Measurements from ENCODE around the gene ZC3H15. TPM values are rescaled to one million over a fixed set of nuclear protein-coding genes. Genes with fewer than 3 reads are reported as not detected.

The ZC3H15 gene
- total and polyA plus RNA-seq, 2 of the 8 experiments (the other 6 are each of a cell fraction or from before 2014, with no cell fraction given), result 32.0 to 80.8 TPM

DNA sequence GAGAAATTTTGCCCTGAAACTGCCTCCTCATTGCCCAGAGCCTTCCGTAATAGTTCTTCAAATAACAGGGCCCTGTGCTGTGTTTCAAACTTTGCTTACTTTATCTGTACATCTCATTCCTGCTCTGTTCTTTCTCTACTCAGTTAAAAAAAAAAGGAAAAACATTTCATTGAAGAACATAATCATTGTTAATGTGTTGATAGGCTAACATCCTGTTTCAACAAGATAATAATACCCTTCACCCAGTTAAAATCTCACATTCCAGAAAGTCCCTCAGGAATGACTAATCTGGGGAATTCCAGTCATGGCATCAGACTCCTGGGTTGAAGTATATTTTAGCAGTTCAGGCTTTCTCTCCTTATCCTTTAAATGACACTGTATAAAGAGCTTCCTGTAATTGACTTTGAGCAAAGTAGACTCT lies 58.2 kb downstream of the ZC3H15 start:
- DNase-seq (ENCODE audit: low read depth in 1 of 2, low spot score in 2 of 2) (no peak), FAIRE-seq (peak; percentile 70)
- WGBS, 2 experiments (ENCODE audit: extremely low coverage in 1 of 2, insufficient coverage in 1 of 2, insufficient read length in 1 of 2, insufficient replicate concordance in 2 of 2, low coverage in 1 of 2, low lambda C conversion rate in 2 of 2, missing lambda C conversion rate in 1 of 2), result 71% methylated on average over 1 of the region's 1 CpG; no CpG with 5 or more reads in 1 of the 2 experiments

More for the DNA sequence above, 58.2 kb downstream of the ZC3H15 start:
- Histone ChIP-seq H2BK5ac (ENCODE audit: low read depth, low read length) (no peak overlapping the region), H4K5ac (ENCODE audit: insufficient read length, low read depth, low read length) (no peak overlapping the region), H3K36me3 (ENCODE audit: control insufficient read depth in 2 of 4, insufficient read depth in 4 of 4, low read length in 3 of 4) (no peaks in the 10 kb centered on the region), H3K4me1 (replicated peaks in 1 of 4; ENCODE audit: control insufficient read depth in 3 of 4, insufficient read depth in 4 of 4, low read length in 3 of 4) (peaks cover 0 to 9% (median 6%) of the 10 kb centered on the region in 4 experiments; a peak in 5 of 7 replicates), H3K79me1 (ENCODE audit: low read depth, low read length) (no peaks in the 10 kb centered on the region), H4K91ac (replicated peaks; ENCODE audit: insufficient read length, low read length) (no peak overlapping the region), H3K23me2 (ENCODE audit: low read depth, low read length) (no peaks in the 10 kb centered on the region), H3K4me2 (ENCODE audit: insufficient read depth in 1 of 2, low read depth in 2 of 2, low read length in 2 of 2) (peak overlapping the region in 1 of 2 experiments; percentile 7; a peak in 1 of 4 replicates), H3K9ac (replicated peaks in 1 of 4; ENCODE audit: extremely low read depth in 1 of 4, low read depth in 3 of 4, low read length in 3 of 4) (no peak overlapping the region), H2BK15ac (ENCODE audit: low read length) (no peak overlapping the region), H3K27me3 (replicated peaks in 1 of 4; ENCODE audit: control insufficient read depth in 3 of 4, extremely low read depth in 1 of 4, insufficient read depth in 3 of 4, low read length in 3 of 4) (no peaks in the 10 kb centered on the region), H3K18ac (ENCODE audit: extremely low read depth, low read length) (no peak overlapping the region), H4K20me1 (replicated peaks in 1 of 2; ENCODE audit: control insufficient read depth in 1 of 2, insufficient read depth in 2 of 2, low read length in 2 of 2) (no peaks in the 10 kb centered on the region), H3K79me2 (ENCODE audit: control insufficient read depth in 1 of 2, insufficient read depth in 2 of 2, low read length in 2 of 2) (no peaks in the 10 kb centered on the region), H3K27ac (ENCODE audit: low read depth, low read length) (peak overlapping the region; percentile 26; the same call in 1 of the 2 replicates), H3K9me3 (ENCODE audit: insufficient read depth in 2 of 2, low read depth in 1 of 2, low read length in 1 of 2) (no peaks in the 10 kb centered on the region), H4K8ac (ENCODE audit: extremely low read depth, insufficient read depth, low read length) (no peak overlapping the region), H3K14ac (ENCODE audit: insufficient read length) (no peak overlapping the region), H3K23ac (ENCODE audit: insufficient read length) (no peak overlapping the region), H2BK20ac (ENCODE audit: low read length) (no peak overlapping the region), H2BK12ac (ENCODE audit: low read depth, low read length) (no peak overlapping the region), H3K4ac (replicated peaks; ENCODE audit: insufficient read length, low read depth, low read length) (no peak overlapping the region), H3K56ac (replicated peaks; ENCODE audit: insufficient read length, low read depth, low read length) (no peak overlapping the region), H2BK120ac (replicated peaks; ENCODE audit: low read depth, low read length) (no peak overlapping the region), H2AK5ac (ENCODE audit: low read depth, low read length) (no peak overlapping the region), H3K4me3 (ENCODE audit: extremely low read depth in 1 of 4, insufficient read depth in 2 of 4, low read depth in 3 of 4, low read length in 4 of 4) (no peak overlapping the region), H2AFZ (ENCODE audit: low read length) (no peak overlapping the region)
- ChIA-PET CTCF (ENCODE audit: partially characterized antibody) (interaction anchor here (0.8 kb wide), 1 partner anchor 559 kb away, joined by 3 read pairs; no protein-coding TSS in a partner anchor), POLR2A (ENCODE audit: partially characterized antibody) (interaction anchor here (1.1 to 1.5 kb wide), 2 partner anchors 46 to 58 kb away, joined by 3 read pairs; partner anchors contain the start of genes ITGAV and ZC3H15)
- TF ChIP-seq YY1 (IDR thresholded peaks at IDR 0.05; ENCODE audit: low read depth, low read length), result no peak
- peak; percentile 60; the same call in 1 of the 2 replicates for TF ChIP-seq TEAD4 (IDR thresholded peaks at IDR 0.05; ENCODE audit: low read depth, low read length)
- TF ChIP-seq SP1 (IDR thresholded peaks at IDR 0.05; ENCODE audit: low read depth, low read length), result peak; percentile 54; the same call in 1 of the 2 replicates
- TF ChIP-seq JUND (IDR thresholded peaks at IDR 0.05; ENCODE audit: low read length), result peak; percentile 44; the same call in 1 of the 2 replicates
- TF ChIP-seq TCF12 (IDR thresholded peaks at IDR 0.05; ENCODE audit: low read depth, low read length), result no peak
- no peak for TF ChIP-seq CEBPB (IDR thresholded peaks at IDR 0.05; ENCODE audit: low read depth, low read length)
- TF ChIP-seq CBX8 (IDR thresholded peaks at IDR 0.05; ENCODE audit: borderline replicate concordance, low read depth, low read length), result no peak
- no peak for TF ChIP-seq SAP30 (IDR thresholded peaks at IDR 0.05; ENCODE audit: insufficient read depth, insufficient replicate concordance, low read length)

Measured in H1 (cell line).